Iris pigment epithelial cell (primary cell): ENCODE data around the gene ST14.
"Not testable (repeated sequence)": the region's sequence is repeated elsewhere in the genome, so short reads cannot be mapped to it uniquely, and the experiment has no call there.

Experiments
- DNase-seq: peaks from one replicate; pipeline ENCODE4 v3.0.0-alpha.2; 2011; ENCODE audit warnings: low read depth

Gene ST14

DNA sequence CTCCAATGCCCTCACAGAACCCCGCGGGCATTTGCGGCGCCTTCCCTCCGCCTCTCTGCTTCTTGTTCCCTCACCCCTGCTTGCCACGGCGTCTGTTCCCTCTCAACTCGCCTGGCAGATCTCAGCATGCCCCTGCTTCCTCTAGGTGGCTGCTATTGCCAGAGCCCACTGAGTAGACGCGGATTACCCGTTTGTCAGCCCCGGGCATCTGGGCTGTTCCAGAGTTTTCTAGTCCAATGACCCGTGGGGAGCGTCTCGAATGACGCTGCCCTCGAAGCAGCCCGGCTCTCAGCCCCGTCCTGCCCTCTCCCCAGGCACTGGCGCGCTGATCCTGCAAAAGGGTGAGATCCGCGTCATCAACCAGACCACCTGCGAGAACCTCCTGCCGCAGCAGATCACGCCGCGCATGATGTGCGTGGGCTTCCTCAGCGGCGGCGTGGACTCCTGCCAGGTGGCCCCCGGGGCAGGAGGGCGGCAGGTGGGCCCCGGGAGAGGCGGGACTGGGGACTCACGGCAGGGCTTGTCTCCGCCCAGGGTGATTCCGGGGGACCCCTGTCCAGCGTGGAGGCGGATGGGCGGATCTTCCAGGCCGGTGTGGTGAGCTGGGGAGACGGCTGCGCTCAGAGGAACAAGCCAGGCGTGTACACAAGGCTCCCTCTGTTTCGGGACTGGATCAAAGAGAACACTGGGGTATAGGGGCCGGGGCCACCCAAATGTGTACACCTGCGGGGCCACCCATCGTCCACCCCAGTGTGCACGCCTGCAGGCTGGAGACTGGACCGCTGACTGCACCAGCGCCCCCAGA, 49.7 kb downstream of the ST14 start:
- no peak for DNase-seq

DNA sequence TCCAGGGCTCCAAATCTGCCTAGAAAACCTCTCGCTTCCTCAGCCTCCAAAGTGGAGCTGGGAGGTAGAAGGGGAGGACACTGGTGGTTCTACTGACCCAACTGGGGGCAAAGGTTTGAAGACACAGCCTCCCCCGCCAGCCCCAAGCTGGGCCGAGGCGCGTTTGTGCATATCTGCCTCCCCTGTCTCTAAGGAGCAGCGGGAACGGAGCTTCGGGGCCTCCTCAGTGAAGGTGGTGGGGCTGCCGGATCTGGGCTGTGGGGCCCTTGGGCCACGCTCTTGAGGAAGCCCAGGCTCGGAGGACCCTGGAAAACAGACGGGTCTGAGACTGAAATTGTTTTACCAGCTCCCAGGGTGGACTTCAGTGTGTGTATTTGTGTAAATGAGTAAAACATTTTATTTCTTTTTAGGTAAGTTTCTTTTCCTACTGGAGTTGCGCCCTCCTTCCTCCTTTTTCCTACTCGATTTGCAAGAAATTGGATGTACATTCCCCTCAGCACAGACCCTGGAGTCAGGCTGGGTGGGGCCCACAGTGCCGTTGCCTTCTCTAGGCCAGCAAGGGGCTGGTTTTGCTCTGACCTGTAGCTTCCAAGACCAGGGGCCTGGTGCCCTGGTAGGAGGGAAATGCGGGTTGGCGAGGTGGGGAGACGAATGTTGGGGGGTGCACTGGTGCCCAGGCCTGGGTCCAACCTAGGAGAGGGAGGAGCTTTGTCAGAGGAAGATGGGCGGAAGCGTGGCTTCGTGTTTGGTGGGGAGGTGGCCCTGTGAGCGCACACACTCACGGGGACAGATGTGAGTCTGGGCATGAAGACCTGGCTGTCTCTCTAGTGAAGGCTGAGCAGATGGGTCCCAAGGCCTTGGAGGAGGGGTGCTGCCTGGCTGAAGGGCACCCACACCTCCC, 50.6 kb downstream of the ST14 start:
- DNase-seq, result no peak

DNA sequence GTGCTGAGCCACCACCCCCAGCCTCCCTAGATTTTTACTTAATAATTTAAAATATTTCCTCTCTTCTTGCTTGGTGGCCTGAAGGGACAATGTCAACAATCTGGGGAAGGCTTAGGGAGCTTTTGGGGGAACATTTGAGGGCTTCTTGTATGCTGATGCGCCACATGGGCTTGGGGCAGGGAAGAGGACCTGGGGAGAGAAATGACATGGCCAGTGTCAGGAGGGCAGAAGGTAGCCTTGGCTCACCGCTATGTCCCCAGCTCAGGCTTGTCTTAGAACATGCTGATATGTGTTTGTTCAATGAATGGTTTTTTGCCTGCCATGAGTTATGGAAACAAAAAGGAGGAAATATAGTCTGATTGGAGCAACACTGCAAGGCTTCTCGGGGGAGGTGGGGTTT, 51.6 kb downstream of the ST14 start:
- DNase-seq, result no peak

DNA sequence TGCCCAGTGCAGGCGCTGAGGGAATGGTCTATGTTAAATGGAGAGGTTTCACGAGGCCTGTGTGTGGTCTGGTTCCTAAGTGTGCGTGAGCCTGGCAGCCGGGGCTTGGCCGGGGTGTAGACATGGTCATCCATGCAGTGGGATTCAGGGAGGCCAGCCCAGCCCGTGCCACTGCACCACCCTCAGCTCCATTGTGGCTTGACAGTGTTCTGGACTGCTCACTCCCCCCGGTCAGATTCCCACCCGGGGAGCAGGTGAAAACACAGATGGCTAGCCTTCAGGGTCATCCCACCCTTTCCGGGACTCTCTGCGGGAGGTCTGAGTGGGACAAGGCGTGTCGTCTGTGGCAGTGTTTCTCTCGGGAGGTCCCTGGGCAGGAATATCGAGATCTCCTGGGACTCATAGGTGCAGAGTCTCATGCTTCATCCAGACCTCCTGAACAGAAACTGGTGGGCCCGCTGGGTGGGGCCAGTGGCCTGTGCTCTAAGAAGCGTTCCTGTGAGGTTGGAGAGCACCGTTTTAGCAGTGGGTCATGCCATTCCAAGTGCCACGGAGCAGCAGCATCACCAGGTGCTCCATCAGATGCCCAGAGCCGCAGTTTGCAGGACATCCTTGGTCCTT, 52.3 kb downstream of the ST14 start:
- no peak for DNase-seq

DNA sequence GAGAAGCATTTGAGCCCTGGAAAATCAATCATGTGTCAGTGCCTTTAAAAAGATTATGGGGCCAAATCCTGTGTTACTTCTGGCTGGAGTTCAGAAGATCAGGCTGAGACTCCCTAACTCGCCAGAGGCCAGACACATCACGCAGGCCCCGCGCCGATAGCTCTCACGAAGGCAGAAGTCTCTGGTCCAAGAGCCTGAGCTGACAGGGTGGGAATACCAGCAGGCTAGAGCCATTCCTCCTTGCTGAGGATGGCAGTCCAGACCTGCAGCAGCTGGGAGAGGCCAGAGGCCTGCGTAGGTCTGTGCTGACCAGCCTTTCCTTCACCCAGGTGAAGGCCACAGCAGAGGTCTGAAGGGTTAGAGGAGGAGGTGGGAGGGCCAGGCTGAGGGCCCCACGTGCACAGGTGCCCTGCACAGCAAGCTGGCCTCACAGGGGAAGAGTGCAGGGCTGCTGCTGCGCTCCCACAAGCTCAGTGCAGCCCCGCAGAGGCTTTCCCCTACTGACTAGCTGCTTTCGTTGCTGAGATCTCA, 52.9 kb downstream of the ST14 start:
- no peak for DNase-seq

DNA sequence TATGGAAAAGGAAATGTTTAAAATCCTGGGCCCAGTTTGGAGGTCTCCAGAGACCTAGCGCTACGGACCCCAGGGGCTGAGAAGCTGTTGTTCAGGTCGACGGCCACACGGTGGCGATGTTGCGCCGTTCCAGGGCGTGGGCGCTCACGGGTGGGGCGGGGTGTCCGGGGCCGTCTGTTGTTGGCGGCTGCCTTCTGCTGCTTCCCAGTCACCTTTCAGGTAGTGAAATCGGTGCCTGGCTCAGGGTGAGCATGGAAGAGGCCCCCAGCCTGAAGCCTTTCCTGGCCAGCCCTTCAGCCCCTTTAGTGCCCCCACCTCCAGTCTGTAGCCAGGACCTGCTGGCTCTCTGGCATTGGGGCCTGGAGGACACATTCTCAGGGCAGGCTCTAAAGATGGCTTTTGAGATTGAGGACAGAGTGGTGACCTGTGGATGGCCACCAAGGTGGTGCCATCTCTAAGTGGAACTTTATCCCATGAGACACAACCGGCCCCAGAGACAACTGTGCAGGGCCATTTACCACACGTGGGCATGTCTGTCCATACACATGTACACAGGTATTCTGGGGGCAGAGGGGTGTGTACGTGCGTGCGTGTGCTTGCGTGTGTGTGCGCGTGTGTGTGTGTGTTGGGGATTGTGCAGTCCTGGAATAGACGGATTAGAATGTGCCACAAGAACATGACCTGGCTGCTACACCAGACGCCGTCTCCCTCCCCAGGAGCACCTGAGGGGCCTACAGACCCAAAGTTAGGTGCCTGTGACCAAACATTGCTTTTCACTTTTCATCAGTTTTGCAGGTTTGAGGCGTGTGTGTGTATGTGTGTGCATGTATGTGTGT, 53.8 kb downstream of the ST14 start:
- peak; percentile 10 for DNase-seq

DNA sequence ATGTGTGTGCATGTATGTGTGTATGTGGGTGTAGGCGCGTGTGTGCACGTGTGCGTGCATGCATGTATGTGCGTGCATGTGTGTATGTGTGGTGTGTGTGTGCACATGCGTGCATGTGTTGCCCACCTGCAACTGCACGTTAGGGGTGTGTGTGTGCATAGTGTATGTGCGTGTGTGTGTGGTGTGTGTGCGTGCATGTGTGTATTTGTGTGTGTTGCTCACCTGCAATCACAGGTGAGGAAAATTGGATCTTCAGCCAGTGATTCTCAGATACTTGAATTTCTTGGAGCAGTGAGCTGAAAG, 54.3 kb downstream of the ST14 start:
- no peak for DNase-seq

DNA sequence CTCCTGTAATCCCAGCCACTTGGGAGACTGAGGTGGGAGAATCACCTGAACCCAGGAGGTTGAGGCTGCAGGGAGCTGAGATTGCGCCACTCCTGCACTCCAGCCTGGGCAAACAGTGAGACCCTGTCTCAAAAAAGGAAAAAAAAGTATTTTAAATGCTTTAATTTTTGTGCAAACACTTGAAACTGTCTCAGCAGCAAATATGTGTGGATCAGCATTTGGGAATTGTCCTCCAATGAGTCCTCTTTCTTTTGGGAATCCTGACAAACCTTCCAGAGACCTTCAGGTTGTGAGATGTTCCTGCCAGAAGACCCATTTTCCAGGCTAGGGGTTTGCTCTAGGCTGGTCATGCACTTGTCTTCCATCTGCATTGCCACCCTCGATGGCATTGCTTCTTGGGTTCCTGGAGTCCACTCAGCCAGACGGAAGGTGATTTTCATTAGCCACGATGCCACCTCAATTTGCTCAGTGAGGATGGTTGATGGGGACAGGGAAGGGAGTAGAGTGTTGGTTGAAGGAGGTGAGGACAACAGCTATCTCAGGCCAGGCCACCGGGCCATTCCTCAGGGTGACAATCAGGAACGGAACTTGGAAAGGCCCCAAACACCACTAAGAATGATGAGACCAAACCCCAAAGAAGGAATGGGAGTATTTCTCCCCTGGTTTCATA, 55.4 kb downstream of the ST14 start:
- DNase-seq, result no peak

DNA sequence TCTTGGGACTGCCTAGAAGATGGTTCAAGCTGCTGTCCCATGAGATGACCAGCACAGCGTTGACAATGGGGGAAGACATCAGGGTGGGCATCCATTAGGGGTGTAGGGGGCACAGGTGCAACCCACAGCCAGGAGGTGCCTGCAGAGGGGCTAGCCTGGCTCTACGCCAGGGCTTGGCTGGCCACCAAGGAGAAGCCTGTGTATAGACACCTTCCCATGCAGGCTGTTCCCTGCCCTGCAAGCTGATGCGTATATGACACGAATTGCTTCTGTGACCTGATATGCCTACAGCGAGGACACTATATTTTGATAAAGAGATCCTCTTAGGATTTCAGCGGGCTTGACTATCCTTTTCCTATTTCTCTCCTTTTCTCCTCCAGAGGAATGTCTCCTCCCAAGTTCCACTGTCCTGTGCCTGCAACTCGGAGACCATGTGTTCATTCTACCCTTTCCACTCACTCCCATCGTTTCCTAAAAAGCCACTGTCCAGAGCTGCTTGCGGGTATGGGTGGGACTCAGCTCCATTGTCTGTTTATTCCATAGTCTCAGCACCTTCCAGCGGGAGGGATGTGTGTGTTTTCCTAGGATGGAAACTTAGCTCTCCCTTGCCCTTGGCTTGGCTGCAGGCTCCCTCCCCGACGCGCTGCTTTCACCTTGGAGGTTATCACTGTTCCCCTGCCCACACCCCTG, 56.1 kb downstream of the ST14 start:
- DNase-seq, result no peak

DNA sequence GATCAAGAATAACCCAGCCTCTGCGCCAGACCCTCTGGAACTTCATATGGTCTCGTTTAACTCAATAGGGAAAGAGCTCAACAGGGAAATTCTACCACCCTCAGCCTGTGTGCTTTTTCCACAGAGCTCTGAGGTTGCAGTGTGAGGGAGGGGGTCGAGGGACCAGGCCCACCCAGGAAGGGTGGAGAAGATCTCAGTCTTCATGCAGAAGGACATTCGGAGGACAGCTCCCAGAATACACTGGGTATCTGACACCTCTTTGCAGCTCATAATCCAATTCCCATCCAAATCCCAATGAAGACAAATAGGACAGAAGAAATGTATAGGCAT, 56.6 kb downstream of the ST14 start:
- DNase-seq, result no peak

DNA sequence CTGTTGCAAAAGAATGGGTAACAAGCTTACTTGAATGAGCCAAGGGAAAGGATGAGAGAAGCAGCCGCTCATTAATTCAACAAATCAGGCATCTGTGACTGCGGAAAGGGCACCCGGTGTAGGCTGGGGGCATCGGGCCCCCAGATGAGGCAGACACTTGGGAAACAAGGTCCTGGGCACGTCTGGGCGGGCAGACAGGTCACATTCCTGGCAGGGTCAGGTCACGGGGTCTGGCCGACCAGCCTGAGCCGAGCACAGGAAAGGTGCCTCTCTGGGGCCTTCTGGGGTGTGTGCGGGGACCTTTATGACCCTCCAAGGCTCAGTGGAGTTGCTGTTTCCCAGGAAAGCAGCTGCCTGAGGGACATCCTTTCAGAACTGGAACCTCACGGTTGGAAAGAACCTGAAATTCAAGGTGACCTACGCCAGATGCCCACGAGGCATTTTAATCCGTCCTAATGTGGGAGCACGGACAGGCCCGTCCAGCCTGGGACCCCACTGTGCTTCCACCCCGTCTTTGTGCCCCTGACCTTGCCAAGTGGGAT, 57.1 kb downstream of the ST14 start:
- DNase-seq, result no peak

DNA sequence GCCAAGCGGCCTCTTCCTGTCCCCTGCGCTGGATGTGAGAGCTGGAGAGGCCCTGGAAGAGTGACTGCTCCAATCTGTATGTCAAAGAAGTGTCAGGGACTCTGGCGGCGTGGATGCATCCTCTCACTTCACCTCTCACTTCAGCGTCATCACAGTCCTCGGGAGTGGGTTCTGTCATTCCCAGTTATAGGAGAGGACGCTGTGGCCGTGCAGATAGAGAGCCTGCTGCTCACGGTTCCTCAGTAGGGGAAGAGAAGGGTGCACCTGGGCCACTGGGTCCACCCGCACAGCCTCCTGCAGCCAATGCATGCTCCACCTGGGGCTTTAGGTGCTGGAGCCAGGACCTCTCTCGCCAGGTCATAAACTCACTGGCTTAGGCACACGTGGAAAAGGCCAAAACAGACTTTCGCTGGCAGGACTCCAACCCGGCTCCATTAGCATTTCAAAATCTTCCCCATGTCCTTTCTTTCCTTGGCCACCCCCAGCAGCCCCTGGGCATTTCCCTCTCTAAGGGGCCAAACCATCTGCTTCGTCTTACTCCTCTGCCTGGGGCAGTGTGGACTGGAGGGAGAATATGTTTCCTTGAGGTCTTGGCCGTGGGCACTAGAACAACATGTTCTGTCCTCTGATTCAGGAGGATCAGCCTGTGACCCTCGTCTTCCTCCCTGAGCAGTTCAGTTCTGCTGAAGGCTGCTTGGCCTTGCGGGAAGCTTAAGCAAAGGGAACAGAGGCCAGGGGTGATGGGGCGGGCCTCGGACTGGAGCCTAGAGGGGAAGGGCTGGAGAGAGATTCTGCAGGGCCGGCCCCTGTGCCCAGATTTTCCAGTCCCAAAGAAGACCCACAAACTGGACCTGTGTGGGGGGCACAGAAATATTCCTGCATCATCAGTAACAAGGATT, 57.8 kb downstream of the ST14 start:
- DNase-seq, result no peak

DNA sequence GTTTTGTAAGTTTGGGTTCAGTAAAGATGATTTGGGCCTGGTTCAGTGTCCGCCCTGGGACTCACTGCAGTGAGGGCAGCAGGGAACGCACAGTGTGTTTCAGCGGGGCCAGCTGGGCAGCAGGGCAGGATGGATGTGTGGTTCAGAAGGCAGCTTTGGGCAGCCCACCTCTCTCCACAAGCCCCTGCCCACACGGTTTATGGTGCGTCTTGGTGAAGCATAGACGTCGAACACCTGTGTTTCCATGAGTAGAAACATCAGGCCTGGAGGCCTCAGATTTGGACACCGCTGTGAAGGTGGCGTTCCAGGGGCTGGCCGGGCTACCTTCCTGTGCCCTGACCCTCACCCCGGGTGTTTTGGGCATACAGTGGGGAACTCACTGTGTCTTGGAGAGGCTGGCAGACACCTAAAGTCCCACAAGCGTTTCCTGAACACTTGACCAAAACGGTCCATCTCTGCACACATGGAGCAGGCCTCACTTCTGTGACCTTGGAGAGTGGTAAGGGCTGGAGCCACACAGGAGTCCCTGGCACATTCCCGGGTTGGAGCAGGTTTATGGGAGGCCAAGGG, 59.0 kb downstream of the ST14 start:
- no peak for DNase-seq

DNA sequence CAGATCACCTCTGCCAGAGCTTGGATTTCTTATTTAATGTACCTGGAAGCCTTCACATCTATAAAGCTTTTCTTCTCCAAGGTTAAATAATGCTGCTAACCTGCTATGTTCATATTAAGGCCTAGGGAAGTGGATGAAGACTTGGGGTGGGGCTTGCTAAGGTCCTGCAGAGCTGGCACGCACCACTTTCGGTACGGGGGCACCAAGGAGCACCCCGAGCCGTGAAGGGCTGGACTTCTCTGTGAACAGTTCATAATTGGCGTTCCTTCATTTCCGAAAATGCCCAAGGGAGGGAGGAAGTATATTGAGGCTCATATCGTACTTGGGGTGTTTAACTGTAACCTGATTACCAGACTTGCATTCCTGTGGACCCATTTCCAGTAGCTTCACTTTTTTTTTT, 59.6 kb downstream of the ST14 start:
- no peak for DNase-seq

DNA sequence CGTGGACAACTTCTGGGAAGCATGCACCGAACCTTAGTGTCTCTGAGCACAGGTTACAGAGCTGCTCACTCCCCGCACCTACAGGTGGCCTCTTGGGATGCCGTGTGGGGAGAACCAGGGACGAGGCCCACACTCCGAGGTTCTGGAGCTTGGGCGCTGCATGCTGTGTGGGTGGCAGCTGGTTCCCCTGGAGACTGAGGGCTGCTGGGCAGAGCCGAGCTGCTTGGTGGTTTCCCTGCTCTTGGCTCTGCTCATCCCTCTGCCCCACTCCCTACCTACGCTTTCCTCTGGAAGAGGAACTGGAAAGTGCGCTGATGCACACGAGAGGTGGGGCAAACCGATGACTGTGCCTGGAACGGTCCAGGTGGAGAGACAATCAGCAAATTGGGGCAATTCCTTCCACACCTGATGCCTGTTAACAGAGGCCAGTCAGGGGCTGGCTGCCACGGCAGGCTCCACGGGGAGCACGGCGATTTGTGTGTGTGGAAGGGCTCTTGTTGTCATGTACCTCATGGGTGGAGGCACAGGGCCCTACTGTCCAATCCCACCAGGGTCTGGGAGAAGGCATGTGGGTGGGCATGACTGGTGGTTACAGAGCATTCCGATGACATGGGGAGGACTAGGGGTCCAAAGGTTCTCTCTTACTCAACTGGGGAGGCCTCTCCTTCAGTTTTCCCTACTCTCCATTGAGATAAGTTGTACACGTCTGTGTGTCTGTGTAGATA, 60.9 kb downstream of the ST14 start:
- no peak for DNase-seq

DNA sequence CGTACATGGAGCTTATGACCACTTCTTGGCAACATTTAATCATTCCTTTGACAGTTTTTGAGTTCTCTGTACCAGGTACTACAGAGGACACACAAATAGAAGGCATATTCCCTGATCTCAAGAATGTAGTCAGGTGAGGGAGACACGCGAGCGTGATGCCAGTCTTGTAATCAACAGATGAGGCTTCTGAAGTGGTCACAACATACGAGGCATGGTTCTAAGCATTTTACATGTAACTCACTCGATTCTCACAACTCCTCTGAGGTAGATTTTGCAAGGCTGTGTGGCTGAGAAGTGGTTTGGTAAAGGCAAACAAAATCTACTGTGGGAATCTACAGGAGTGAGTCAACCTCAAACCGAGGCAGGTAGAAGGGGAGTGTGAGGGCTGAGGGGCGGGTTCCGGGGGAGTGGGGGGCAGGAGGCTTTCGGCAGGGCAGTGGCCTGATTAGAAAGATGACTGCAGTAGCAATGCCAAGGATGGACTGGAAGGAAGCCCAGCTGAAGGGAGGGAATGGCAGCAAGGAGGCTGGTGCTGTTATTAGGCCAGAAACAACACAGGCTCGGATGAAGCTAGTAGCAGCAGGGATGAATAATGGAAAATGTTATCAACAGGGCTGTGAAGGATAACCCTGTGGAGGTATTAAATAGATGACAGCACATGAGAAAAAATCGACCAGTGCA, 63.8 kb downstream of the ST14 start:
- no peak for DNase-seq

DNA sequence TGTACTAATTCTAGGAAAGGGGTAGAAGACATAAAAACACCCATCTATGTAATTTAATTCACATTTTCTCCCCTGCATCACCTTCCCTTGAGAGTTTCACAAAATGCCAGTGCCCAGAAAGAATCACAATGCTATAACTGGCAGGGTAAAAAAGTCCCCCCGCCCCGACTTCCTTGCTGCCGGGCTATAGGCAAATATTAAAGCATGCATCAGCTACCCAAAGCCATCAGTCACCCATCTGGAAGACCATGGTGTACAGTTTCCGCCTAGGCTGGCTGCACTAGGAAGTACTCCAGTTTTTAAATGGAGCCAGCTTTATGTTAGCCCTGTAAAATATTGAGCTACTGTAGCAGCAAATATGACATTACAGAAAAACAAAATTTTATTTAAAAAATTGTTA, 67.8 kb downstream of the ST14 start:
- DNase-seq, result no peak

DNA sequence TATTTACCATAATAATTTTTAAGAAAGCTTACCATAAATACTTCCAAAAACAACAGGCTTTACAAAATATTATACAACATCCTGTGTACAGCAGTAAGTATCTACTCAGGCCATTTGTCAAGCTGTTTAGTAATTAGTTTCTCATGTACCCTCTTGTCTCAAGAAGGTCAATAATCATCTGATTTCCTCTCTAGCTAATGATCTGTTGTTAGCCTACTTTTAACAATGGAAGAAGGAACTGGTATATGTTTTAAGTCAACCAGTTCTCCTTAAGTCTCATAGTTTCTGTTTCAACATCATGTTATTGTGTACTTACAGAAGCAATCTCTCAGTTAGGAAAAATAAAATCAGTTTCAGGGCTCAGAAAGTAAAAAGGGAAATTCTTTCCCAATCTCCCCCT, 73.9 kb downstream of the ST14 start:
- DNase-seq, result not testable (repeated sequence)
